Dermis microvascular lymphatic vessel endothelial cell (primary cell): ENCODE results near the gene ZCRB1. TPM values are rescaled to one million over a fixed set of nuclear protein-coding genes. Genes with fewer than 3 reads are reported as not detected.
"Not testable (repeated sequence)": the region's sequence is repeated elsewhere in the genome, so short reads cannot be mapped to it uniquely, and the experiment has no call there.

Experiments used
- DNase-seq, 2 donors: peaks; one replicate each; pipeline versions ENCODE4 v3.0.0 to v3.0.0-alpha.2; 2010; ENCODE audit warnings: low read depth in 2 of 2
- total RNA-seq: library from RNA; depleted of rRNA; stranded (reverse); fragments of >200 nt; gene quantifications from 2 replicates; pipeline ENCODE4 v1.2.1, GENCODE V29; 2014

Gene ZCRB1
- total RNA-seq, 1 donor from 2014 or later = 26.1 TPM

DNA sequence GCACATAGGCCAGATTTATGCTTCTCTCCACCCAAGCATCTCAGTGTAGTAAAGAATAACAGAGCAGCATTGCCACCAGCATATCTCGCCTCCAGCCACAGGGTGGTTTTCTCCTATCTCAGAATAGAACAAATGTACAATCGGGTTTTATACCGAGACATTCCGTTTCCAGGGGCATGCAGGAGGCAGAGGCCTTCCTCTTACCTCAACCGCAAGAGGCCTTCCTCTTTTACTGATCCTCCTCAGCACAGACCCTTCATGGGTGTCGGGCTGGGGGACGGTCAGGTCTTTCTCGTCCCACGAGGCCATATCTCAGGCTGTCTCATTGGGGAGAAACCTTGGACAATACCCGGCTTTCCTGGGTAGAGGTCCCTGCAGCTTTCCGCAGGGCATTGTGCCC, 4.2 kb upstream of the ZCRB1 start:
- DNase-seq = not testable (repeated sequence)

DNA sequence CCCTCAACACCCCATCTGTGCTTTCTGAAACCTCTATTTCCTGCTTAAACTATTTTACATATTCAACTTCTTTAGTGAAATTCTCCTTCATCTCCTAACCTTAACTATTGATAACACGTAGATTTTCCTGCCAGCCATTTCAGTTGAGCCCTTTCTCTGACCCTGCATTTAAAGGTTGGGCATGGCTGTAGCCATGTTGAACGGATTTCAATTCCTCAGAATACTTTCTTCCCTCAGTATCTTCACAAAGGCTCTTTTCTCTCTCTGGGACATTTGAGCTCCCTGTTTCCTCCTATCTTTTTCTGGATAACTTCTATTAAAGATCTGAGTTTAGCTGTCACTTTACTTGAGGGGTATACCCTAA, 1.3 kb upstream of the ZCRB1 start:
- DNase-seq = no peak

GRCh38 chr12:42326541-42327226, 790 bp upstream of the ZCRB1 start:
- DNase-seq = peak in 1 of 2 donors; percentile 31

DNA sequence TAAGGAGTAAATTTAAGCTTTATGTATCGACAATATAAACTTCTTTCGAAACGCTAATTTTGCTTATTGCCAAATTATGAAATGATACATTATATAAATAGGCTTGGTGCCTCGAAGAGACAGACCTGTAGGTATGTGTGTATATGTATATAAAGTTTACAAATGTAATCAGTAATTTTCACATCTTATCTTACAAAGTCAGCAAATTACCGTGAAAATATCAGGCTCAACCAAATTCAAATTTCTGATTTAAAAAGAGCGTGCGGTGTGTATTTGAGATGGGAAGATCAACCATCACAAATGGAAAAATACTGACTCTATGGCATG, 605 bp downstream of the ZCRB1 start:
- no peak for DNase-seq

DNA sequence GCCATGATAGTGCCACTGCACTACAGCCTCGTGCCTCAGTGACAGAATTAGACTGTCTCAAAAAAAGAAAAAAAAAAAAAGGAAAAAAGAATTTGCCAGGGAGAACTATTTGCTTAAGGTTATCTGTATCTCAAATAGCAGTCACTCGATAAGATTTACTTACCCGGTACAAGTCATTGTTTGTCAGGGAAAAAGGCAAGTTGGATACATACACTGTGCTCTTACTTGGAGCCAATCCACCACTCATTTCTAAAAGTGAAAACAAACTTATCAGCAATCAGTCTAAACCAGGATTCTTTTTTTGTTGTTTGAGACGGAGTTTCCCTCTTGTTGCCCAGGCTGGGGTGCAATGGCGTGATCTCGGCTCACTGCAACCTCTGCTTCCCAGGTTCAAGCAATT, 2.0 kb downstream of the ZCRB1 start:
- DNase-seq = no peak

DNA sequence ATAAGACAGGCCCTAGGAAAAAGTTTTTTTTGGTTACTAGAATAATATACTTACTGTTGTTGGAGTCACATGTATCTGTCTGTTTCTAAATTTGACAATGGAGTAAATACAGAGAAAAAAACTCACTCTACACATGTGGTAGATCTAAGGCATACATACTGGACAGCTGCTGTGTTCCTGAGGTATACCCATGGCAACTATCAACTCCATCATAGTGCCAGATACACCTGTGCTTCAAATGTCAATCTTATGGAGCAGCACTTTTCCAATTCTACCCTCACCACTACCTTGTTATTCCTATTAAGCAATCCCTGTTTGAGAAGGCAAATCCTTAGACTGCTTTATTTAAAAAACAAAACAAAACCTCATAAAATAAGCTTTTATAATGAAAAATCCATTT, 3.3 kb downstream of the ZCRB1 start:
- DNase-seq = no peak

DNA sequence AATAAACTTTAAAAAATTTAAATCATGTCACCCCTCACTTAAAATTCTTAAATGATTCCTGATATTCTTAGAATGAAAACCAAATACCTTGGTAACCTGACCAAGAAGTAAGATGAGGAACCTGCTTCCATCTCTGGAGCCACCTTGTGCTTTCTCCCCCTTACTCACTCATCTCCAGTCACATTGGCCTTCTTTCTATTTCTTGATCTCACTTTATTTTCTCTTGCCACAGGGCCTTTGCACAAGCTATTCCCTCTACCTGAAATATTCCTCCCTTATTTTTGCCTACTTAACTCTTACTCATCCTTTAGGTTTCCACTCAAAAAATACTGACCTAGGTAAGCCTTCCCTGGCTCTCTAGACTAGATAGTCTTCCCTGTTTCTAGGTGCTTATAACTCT, 5.1 kb downstream of the ZCRB1 start:
- no peak for DNase-seq

DNA sequence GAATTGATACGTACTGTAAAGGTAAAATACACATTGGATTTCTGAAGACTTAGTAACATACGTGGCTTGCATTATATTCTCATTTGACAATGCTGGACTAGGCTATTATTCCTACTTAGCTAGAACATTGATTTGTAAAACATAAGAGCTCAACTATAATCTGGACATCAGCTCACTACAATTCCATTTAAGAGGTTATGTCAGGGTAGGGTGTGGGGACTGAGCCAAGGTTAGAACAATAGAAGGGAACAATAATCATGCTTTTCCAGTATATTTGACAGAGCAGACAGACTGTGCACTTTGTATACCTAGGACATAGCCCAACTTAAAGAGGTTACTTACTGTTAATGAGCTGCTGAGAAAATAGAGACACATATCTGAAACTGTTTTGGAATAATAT, 10.8 kb downstream of the ZCRB1 start:
- DNase-seq = peak; percentile 29 to 37

DNA sequence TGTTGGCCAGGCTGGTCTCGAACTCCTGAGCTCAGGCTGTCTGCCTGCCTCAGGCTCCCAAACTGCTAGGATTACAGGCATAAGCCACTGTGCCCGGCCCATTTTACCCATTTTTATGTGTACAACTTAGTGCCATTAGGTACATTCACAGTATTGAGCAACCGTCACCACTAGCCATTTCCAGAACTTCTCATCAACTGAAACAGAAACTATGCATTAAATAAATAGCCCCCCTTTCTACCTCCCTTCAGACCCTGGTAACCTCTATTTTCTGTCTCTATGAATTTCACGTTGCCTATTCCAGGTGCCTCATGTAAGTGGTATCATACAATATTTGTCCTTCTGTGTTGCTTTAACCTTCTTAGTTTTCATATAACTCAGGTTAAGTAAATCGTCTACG, 15.9 kb downstream of the ZCRB1 start:
- DNase-seq = no peak

- no peak for DNase-seq
These were observed 17.5 kb downstream of the ZCRB1 start for GRCh38 chr12:42308390-42308789.

GRCh38 chr12:42306297-42306696, 19.6 kb downstream of the ZCRB1 start:
- no peak for DNase-seq

- DNase-seq = peak in 1 of 2 donors; percentile 16
These were observed 26.2 kb downstream of the ZCRB1 start for GRCh38 chr12:42299392-42300308.

DNA sequence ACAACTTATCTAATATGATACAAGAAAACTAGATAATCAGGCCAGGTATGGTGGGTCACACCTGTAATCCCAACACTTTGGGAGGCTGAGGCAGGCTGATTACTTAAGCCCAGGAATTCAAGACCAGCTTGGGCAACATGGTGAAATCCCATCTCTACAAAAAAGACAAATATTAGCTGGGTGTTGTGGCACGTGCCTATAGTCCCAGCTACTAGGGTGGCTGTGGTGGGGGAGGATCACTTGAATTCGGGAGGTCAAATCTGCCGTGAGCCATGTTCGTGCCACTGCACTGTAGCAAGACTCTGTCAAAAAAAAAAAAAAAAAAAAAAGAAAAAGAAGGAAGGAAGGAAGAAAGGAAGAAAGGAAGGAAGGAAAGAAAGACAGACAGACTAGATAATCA, 27.0 kb downstream of the ZCRB1 start:
- no peak for DNase-seq

- DNase-seq = peak in 1 of 2 donors; percentile 31
These were observed 29.3 kb downstream of the ZCRB1 start for GRCh38 chr12:42296503-42297109.

DNA sequence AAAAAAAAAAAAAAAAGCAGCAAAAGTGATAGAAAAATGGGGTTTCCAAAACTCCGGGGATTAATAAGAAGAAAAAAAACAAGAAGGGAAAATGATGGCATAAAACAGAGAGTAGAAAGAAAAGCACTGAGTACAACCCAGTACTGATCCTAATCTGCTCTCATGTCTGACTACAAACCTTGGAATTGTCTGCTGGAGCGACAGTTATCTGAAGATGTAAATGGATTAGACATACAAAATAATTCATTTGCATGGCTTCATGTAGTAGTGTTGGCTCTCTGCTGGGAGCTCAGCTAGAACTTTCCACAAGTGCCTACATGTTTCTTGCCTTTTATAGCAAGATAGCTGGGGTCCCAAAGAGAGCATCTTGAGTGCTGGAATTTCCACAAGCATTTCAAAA, 34.2 kb downstream of the ZCRB1 start:
- DNase-seq = no peak

DNA sequence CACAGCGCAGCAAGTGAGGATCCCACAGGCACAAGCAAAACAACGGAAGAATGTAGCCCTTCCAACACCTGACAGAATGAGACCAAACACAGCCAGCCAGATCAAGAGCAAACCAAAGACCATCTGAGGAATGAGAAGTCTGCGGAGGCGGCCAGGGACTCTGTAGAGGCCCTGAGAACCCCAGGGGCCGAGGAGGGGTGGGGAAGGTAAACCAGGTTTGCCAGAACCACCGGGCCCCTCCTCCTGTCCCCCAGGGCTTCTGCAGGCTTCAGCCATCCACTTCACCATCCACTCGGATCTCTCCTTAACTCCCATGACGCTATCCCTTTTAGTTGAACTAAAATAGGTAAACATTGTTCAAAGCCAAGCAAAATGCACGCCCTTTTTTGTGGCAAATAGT, 37.4 kb downstream of the ZCRB1 start:
- no peak for DNase-seq

GRCh38 chr12:42286741-42287140, 39.2 kb downstream of the ZCRB1 start:
- DNase-seq = no peak

GRCh38 chr12:42285431-42285830, 40.5 kb downstream of the ZCRB1 start:
- no peak for DNase-seq

DNA sequence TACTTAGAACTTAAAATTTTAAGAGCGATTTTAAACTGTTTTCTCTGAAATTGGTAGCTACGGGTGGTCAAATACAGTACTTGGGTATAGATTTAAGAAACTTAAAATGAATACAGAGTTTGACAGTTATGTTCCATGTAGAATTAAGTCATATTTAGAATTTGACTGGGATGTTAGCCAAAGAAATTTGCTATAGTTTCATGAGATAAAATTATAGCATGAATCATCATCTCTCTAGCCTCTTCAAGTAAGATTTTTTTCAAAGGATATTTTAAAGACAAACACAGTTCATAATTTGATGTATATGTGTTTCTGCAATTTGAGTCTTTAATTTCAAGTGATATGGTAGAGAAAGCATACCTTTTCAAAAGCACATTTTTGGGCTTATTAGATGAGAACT, 41.0 kb downstream of the ZCRB1 start:
- DNase-seq = no peak

- DNase-seq = no peak
These were observed 41.7 kb downstream of the ZCRB1 start for GRCh38 chr12:42284157-42284556.

- no peak for DNase-seq
These were observed 42.2 kb downstream of the ZCRB1 start for GRCh38 chr12:42283739-42284138.

DNA sequence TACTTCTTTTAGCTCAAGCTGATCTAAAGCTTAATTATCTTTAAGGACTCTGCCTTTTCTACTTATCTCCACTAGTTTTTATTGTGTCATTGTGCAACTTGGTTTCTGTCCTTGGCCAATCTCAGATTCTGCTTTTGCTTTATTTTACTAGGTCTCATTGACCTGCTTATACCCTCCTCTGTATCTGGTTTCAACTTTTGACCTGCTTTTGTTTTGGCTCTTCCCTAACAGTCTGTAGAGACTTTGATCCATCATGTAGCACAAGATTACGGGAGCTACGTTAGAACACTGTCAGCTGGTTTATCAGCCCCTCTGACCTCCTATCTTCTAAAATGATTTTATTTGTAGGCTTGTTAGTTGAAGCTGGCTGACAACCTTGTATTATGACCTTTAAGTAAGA, 43.6 kb downstream of the ZCRB1 start:
- DNase-seq = no peak

DNA sequence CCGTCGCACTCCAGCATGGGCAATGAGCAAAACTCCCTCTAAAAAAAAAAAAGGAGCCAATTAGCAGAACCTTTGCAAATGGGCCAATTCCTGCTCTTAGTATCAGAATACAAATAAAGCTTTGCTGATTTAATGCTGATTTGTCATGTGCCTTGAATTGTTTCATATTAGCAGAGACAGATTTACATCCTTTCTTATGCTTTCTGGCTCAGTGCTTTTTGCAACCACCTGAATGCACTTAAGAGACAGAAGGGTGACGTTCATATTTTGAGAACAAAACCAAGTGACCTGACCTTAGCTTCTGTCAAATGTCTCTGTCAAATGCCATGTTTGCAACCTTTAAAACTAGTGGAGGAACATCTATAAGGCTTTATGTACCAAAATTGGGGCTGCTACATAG, 44.0 kb downstream of the ZCRB1 start:
- no peak for DNase-seq
